Right lobe of liver (tissue), 6 donors: ENCODE measurements around the gene PELI2. TPM values are rescaled to one million over a fixed set of nuclear protein-coding genes. Genes with fewer than 3 reads are reported as not detected.
A peak's percentile ranks its signal among the peaks of the same experiment; 100 is the strongest.

Source experiments
- ATAC-seq, 4 donors: fragments of 200-7000 bp; cut with Tn5 transposase; one replicate each; pipeline ENCODE4 v1.9.1; 2020; ENCODE audit warnings: mild to moderate bottlenecking in 4 of 4, moderate library complexity in 4 of 4
- DNase-seq, 3 donors: peaks; one replicate each; pipeline ENCODE4 v3.0.0-alpha.2; 2020
- H3K27ac ChIP-seq, 3 donors: fragments of 200-600 bp; one replicate each; pipeline ENCODE4 v1.8.0; 2022
- H3K27me3 ChIP-seq, 2 donors: fragments of 200-600 bp; one replicate each; pipeline ENCODE4 v1.8.0; 2022
- H3K36me3 ChIP-seq, 4 donors: fragments of 200-600 bp; sonication (generic) in 1 of 4; one replicate each; pipeline versions ENCODE4 v1.5.1 to v1.8.0; 2017 to 2022; ENCODE audit warnings: control low read depth in 1 of 4
- H3K4me1 ChIP-seq, 4 donors: fragments of 200-600 bp; sonication (generic) in 1 of 4; one replicate each; pipeline versions ENCODE4 v1.5.1 to v1.8.0; 2017 to 2022; ENCODE audit warnings: control low read depth in 1 of 4
- H3K4me3 ChIP-seq, 3 donors: fragments of 200-600 bp; one replicate each; pipeline ENCODE4 v1.8.0; 2022
- H3K9me3 ChIP-seq, 4 donors: fragments of 200-600 bp; sonication (generic) in 1 of 4; one replicate each; pipeline versions ENCODE4 v1.5.1 to v1.8.0; 2017 to 2022; ENCODE audit warnings: control low read depth in 1 of 4
- CTCF ChIP-seq, 4 donors: fragments of 200-600 bp in 3 of 4; fragments of 450-650 bp in 1 of 4; IDR thresholded peaks; one replicate each; pipeline versions ENCODE4 v1.5.1 to v1.8.0; 2016 to 2022; ENCODE audit warnings: antibody characterized with exemption in 4 of 4, mild to moderate bottlenecking in 2 of 4
- POLR2A ChIP-seq: fragments of 450-650 bp; IDR thresholded peaks from one replicate; pipeline ENCODE4 v1.6.1; 2017; ENCODE audit warnings: antibody characterized with exemption, mild to moderate bottlenecking
- WGBS: methylation state at CpG from one replicate; pipeline ENCODE4 v1.1.6; 2018; ENCODE audit warnings: low coverage, low lambda C conversion rate; ENCODE audit not compliant: insufficient coverage; ENCODE audit errors: missing lambda C conversion rate; 5-methylcytosine and 5-hydroxymethylcytosine counted together
- intact Hi-C, 2 donors: fragments of 100-400 bp; cut with DNase I; formaldehyde crosslinking; loops; one replicate each; pipeline versions ENCODE4 v1.11.2 to v1.14.1; 2022
- total RNA-seq, 6 experiments: library from RNA; depleted of rRNA in 2 of 6; stranded (reverse); fragments of >200 nt in 2 of 6; fragmentation: NEBNext Ultra II Directional in 3 of 6; extraction: Animal tissue kit (Norgen Biotek cat#: 25700) in 3 of 6; gene quantifications; one replicate each; pipeline versions ENCODE4 v1.1.0 to v1.2.4, GENCODE V29; 2016 to 2023
- donor health status: DM: no; HTN: yes; CAD: no.
- donor health status: DM: no; HTN: no; CAD: no.
- donor health status: DM: no; HTN: no; CAD: no.
- donor health status: DM: no; HTN: yes; CAD: no.
- donor health status: DM: no; HTN: yes; CAD: no.

Gene PELI2
- total RNA-seq, 6 experiments from 2014 or later, result 1.1 to 3.2 (median 1.9) TPM

GRCh38 chr14:56297449-56297848, 179.2 kb downstream of the PELI2 start:
- intact Hi-C loops, result no loop called here
- no peak overlapping the region for H3K27ac ChIP-seq
- 98% methylated on average over 5 of the region's 5 CpGs for WGBS
- H3K9me3 ChIP-seq, result no peaks in the 10 kb centered on the region
- no peak for ATAC-seq
- no peaks in the 10 kb centered on the region for H3K27me3 ChIP-seq
- DNase-seq, result no peak
- no peak overlapping the region for H3K4me3 ChIP-seq
- H3K4me1 ChIP-seq, result no peaks in the 10 kb centered on the region
- H3K36me3 ChIP-seq, result no peaks in the 10 kb centered on the region
- TF ChIP-seq POLR2A (no peak), CTCF (IDR thresholded peaks at IDR 0.05) (no peak)

GRCh38 chr14:56299306-56299984, 181.2 kb downstream of the PELI2 start:
- peak overlapping the region in 1 of 3 donors; percentile 23 for H3K27ac ChIP-seq
- no peak for DNase-seq
- WGBS, result 70% methylated on average over 9 of the region's 9 CpGs
- H3K4me3 ChIP-seq, result no peak overlapping the region
- TF ChIP-seq CTCF (IDR thresholded peaks at IDR 0.05), result no peak
- no peak for TF ChIP-seq POLR2A
- ATAC-seq, result no peak
- H3K9me3 ChIP-seq, result no peaks in the 10 kb centered on the region
- H3K27me3 ChIP-seq, result no peaks in the 10 kb centered on the region
- intact Hi-C loops, result no loop called here
- H3K36me3 ChIP-seq, result no peaks in the 10 kb centered on the region
- H3K4me1 ChIP-seq, result no peaks in the 10 kb centered on the region

- Histone ChIP-seq H3K4me3 (no peak overlapping the region), H3K9me3 (no peaks in the 10 kb centered on the region), H3K27ac (no peak overlapping the region), H3K36me3 (no peaks in the 10 kb centered on the region), H3K4me1 (no peaks in the 10 kb centered on the region), H3K27me3 (no peaks in the 10 kb centered on the region)
- DNase-seq, result no peak
- no peak for ATAC-seq
- WGBS, result 80% methylated on average over 4 of the region's 4 CpGs
- intact Hi-C loops, result no loop called here
- TF ChIP-seq CTCF (IDR thresholded peaks at IDR 0.05) (no peak), POLR2A (no peak)
These were observed 182.3 kb downstream of the PELI2 start for GRCh38 chr14:56300495-56300894.

- no peak for ATAC-seq
- WGBS, result 81% methylated on average over 2 of the region's 4 CpGs
- intact Hi-C loops, result no loop called here
- Histone ChIP-seq H3K4me3 (no peak overlapping the region), H3K27ac (no peak overlapping the region), H3K9me3 (no peaks in the 10 kb centered on the region), H3K4me1 (no peaks in the 10 kb centered on the region), H3K27me3 (no peaks in the 10 kb centered on the region), H3K36me3 (no peaks in the 10 kb centered on the region)
- TF ChIP-seq POLR2A (no peak), CTCF (IDR thresholded peaks at IDR 0.05) (no peak)
- DNase-seq, result no peak
These were observed 186.2 kb downstream of the PELI2 start for GRCh38 chr14:56304456-56304855.
